HG03175 (cell line): ENCODE measurements around the gene RPUSD1.
"Not testable (repeated sequence)": the region's sequence is repeated elsewhere in the genome, so short reads cannot be mapped to it uniquely, and the experiment has no call there.

Source experiments
- ATAC-seq: cut with Tn5 transposase; IDR thresholded peaks from one replicate; pipeline ENCODE4 v1.9.1; 2021; ENCODE audit warnings: mild to moderate bottlenecking, moderate library complexity; ENCODE audit not compliant: unreplicated experiment

The RPUSD1 gene

GRCh38 chr16:785563-786535 is 2.3 kb downstream of the RPUSD1 start:
- ATAC-seq = no peak

- no peak for ATAC-seq
Observed at GRCh38 chr16:784431-784830, 3.8 kb downstream of the RPUSD1 start.

DNA sequence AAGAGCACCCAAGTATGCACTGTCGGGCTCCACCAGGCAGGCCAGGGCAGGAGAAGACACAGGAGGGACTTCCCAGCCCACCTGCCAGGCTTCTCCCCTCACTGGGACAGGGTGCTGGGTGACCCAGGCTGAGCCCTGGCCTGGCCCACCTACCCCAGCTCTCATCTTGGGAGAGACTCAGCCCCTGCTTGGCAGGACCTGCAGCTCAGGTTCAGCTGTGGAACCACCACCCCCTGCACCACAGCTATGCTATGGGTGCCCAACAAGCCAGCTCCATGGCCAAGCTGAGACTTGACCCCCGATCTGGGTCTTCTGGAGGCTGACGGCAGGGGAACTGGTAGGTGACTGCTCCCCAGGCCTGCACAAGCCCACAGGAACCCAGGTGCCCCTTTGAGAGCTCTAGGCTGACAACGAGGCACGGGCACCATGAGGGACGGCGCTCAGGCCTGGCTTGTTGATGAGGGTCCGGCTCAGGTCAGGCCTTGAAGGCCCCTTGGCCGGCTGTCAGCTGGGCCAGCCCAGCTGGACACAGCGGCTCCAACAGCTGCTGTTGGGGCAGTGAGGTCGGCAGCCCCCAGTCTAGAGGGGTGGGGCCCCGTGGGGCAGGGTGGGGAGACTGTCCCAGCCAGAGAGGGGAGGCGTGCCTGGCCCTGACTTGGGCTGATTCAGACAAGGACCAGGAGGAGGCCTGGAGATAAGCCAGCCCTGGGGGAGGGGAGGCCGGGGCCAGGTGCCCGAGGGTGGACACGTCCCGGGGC is 4.6 kb downstream of the RPUSD1 start:
- ATAC-seq = no peak

GRCh38 chr16:782766-783403 is 5.3 kb downstream of the RPUSD1 start:
- ATAC-seq = no peak

- ATAC-seq = no peak
Observed at GRCh38 chr16:782258-782657, 5.9 kb downstream of the RPUSD1 start.

DNA sequence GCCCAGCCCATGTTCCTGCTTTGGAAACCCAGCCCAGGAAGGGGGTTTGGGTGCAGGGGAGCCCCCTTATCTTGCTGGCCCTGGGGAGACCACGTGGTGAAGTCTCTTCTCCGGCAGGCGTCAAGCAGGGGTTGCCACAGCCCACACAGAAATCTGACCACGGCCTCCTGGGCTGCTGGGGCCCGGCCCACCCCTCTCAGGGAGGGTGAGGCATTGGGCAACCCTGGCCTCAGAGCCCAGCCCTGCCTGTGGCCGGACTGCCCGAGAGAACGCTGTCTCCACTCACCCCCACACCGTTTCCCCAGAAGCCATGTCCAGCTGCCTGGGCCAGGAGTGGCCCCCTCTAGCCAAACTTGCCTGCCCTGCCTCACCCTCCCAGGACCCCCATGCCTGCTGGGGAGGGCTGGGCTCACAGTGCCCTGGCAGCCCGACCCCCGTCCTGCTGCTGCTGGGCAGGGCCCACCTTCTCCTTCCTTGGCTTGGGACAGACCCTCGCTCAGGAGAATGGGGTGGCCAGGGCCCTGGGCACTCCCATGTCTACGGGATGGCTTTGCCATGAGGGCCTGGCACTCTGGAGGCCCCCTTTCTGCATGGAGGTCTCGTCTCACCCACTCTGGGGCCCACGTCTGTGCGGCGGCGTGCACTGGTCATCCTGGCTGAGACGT is 6.7 kb downstream of the RPUSD1 start:
- ATAC-seq = no peak

- ATAC-seq = no peak
Observed at GRCh38 chr16:780296-780695, 7.9 kb downstream of the RPUSD1 start.

- ATAC-seq = no peak
Observed at GRCh38 chr16:779561-779960, 8.6 kb downstream of the RPUSD1 start.

- no peak for ATAC-seq
Observed at GRCh38 chr16:778909-779527, 9.2 kb downstream of the RPUSD1 start.

DNA sequence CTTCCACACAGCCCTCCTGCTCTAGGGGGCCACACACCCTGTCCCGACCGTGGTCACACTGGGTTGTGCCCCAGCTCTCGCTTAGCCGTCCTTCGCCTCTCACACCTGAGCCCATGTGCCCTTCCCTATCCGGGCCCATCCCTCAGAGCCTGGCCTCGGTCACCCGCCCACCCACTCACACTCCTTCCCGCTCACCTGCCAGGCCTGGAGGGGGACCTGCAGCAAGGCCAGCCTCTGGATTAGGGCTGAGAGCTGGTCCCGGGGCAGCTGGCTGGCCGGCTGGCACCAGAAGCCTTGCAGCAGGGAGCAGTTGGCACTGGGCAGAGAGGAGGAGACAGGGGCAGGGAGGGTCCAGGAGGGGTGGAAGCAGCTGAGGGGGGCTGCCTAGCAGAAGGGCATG is 9.7 kb downstream of the RPUSD1 start:
- no peak for ATAC-seq

GRCh38 chr16:777826-778225 is 10.4 kb downstream of the RPUSD1 start:
- no peak for ATAC-seq

DNA sequence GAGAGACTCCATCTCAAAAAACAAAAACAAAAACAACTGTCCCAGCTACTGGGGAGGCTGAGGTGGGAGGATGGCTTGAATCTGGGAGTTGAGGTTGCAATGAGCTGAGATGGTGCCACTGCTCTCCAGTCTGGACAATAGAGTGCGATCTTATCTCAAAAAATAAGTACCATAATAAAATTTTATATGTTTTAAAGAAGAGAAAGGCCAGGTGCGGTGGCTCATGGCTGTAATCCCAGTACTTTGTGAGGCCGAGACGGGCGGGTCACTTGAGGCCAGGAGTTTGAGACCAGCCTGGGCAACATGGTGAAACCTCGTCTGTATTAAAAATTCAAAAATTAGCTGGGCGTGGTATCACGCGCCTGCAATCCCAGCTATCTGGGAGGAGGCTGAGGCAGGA is 11.4 kb downstream of the RPUSD1 start:
- no peak for ATAC-seq

- not testable (repeated sequence) for ATAC-seq
Observed at GRCh38 chr16:776298-776697, 11.9 kb downstream of the RPUSD1 start.

DNA sequence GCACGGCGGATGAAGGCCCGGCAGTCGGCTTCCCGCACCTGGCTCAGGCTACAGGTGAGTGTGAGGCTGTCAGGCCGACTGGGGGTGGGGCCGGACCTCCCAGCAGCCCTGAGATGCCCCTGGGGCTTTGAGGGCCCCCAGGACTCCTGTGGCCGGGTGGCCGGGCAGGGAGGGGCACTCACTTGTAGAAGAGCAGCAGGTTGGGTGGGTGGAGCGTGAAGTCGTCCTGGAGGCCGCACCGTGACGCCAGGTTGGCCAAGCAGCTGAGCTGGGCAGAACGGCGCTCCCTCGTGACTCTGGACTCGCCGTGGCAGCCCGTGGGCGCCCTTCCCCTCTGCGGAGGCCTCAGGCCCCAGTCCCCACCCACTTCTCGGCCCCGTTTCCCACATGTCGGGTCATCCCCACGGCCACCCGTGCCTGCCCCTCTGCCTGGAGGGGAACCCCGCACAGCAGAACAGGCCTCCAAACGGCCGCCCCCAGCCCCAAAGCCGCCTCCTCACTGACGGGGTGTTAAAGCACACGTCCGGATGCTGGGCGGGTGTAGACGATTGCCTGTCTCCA is 12.9 kb downstream of the RPUSD1 start:
- no peak for ATAC-seq

DNA sequence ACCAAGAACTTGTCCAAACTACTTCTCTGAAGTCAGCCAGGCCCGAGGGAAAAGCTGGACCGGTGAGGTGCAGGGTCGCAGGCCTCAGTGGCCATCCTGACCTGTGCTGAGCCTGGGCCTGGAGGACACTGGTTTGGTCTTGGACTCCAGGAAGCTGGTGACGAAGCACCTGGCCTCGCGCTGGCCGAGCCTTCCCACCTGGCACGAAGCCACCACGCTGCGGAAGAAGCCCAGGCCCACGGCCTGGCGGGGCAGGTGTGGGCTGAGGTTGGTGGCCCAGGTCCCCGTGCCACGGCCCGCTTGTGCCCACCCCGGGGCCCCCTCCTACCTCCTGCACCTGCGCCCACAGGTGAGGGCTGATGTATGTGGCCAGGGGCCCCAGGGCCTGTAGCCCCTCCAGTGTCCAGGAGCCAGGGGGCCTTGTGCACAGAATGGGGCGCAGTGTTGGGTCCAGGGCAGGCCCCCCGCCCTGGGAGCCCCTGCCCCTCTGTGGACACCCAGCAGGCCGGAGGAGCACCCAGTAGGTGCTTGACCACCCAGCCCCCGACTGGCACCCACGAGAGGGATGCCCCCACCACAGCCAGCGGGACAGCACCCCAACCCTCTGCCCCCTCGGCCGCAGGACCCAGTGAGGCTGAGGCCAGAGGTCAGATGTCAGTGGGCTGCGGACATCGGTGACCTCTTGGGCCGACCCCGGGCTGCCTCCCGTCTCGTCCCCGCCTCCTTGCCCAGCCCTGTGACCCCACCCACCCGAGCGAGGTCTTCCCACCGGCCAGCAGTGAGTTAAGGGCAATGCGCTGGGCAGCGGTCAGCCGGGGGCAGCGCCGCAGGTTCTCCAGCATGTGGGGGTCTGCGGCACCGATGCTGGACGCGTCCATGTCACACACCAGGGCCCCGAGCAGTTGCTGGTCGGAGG is 13.8 kb downstream of the RPUSD1 start:
- ATAC-seq = no peak

DNA sequence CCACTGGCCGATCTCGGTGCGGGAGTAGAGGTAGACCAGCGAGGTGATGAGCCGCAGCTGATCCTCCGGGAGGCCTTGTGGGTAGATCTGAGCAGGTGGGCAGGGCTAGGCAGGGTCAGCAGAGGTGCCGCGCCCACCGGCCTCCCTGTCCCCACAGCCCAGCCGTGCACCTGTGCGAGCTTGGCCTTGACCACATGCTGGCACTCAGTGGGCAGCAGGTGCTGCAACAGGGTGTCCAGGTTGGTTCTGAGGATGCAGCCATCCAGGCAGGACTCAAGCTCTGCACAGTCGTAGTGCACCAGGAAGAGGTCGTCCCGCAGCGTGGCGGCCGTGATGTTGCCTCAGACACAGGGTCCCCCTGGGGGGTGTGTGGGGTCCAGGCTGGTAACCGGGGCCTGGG is 15.2 kb downstream of the RPUSD1 start:
- no peak for ATAC-seq

DNA sequence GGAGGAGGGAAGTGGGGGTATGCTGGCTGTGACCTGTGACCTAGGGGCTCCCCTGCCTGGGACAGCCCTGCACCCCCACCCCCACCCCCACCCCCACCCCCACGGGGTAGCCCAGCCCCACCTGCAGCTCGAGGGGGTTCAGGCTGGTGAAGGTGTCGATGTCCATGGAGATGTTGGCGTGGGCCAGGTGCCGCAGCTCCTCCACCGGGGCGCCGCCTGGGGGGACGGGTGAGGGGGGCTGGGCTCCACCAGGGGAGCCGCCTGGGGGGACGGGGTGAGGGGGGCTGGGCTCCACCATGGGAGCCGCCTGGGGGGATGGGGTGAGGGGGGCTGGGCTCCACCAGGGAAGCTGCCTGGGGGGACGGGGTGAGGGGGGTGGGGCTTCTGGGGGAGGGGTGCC is 17.8 kb downstream of the RPUSD1 start:
- no peak for ATAC-seq

DNA sequence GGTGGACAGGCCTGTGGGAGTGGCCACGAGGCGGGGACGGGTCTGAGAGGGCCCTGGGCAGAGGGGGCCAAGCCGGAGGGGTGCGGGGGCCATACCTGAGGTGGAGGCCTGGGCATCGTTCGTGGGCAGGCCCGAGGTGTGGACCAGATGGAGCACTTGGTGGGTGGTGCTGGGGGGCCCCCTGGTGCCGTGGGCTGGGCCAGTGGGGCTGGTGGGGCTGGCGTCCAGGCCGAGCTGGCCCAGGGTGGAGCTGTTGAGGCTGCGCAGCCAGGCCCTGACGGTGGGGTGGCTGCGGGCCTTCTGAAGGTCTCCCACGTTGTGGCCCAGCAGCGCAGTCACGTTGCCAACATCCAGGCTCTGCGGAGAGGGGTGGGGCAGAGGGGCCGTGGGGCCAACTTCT is 18.2 kb downstream of the RPUSD1 start:
- no peak for ATAC-seq

GRCh38 chr16:769184-769784 is 18.9 kb downstream of the RPUSD1 start:
- ATAC-seq = no peak
